GM11168 (cell line): Measurements from ENCODE around the gene MLXIP.

Experiments used
- in situ Hi-C: fragments of 300-500 bp; cut with MboI; formaldehyde crosslinking; loops from one replicate; pipeline ENCODE4 v1.12.0; 2022; ENCODE audit warnings: low sequenced_read_pairs; ENCODE audit not compliant: unreplicated experiment

Gene MLXIP

GRCh38 chr12:122139266-122139665 is 60.7 kb downstream of the MLXIP start:
- in situ Hi-C loops: no loop called here

GRCh38 chr12:122139941-122140340 is 61.4 kb downstream of the MLXIP start:
- in situ Hi-C loops: no loop called here

GRCh38 chr12:122140467-122141257 is 62.1 kb downstream of the MLXIP start:
- in situ Hi-C loops: no loop called here

GRCh38 chr12:122141911-122142725 is 63.6 kb downstream of the MLXIP start:
- in situ Hi-C loops: no loop called here

GRCh38 chr12:122142857-122143256 is 64.3 kb downstream of the MLXIP start:
- in situ Hi-C loops: no loop called here

GRCh38 chr12:122144885-122145284 is 66.3 kb downstream of the MLXIP start:
- in situ Hi-C loops: no loop called here

- in situ Hi-C loops: no loop called here
These were observed 67.2 kb downstream of the MLXIP start for GRCh38 chr12:122145505-122146330.

- in situ Hi-C loops: no loop called here
These were observed 69.1 kb downstream of the MLXIP start for GRCh38 chr12:122147514-122148290.

GRCh38 chr12:122148657-122149056 is 70.1 kb downstream of the MLXIP start:
- in situ Hi-C loops: no loop called here

GRCh38 chr12:122150127-122150681 is 71.6 kb downstream of the MLXIP start:
- in situ Hi-C loops: no loop called here

- in situ Hi-C loops: no loop called here
These were observed 74.2 kb downstream of the MLXIP start for GRCh38 chr12:122152754-122153153.

GRCh38 chr12:122155705-122156104 is 77.1 kb downstream of the MLXIP start:
- in situ Hi-C loops: no loop called here

GRCh38 chr12:122158700-122159285 is 80.2 kb downstream of the MLXIP start:
- in situ Hi-C loops: no loop called here

GRCh38 chr12:122159882-122160281 is 81.3 kb downstream of the MLXIP start:
- in situ Hi-C loops: no loop called here

GRCh38 chr12:122160761-122161160 is 82.2 kb downstream of the MLXIP start:
- in situ Hi-C loops: no loop called here

GRCh38 chr12:122161682-122162081 is 83.1 kb downstream of the MLXIP start:
- in situ Hi-C loops: no loop called here

- in situ Hi-C loops: no loop called here
These were observed 84.4 kb downstream of the MLXIP start for GRCh38 chr12:122162976-122163375.

- in situ Hi-C loops: no loop called here
These were observed 88.1 kb downstream of the MLXIP start for GRCh38 chr12:122166422-122167349.
